Measurements from ENCODE around the gene RPS15.
"Not testable (repeated sequence)": the region's sequence is repeated elsewhere in the genome, so short reads cannot be mapped to it uniquely, and the experiment has no call there.

RPS15 gene

DNA sequence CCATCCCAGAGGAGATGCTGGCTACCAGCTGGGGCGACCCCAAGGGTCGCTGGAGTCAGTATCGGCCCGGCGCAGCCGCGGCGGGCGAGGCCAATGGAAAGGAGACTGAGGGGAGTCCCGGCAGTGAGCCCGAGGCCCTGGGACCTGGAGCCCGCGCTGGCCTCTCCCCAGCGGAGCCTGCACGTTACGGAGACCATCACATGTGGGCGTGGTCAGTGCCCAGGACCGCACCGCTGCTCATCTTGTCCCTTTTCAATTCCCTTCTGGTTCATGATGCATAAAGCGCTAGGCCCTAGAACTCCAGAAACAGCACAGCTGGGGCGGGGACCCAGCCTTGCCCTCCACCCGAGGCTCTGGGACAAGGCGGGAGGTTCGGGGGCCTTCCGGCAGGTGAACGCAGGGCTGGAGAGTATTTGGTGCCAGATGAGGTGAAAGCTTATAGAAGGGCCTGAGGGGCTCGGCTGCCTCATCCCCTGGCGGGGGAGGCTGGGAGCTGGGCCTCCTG lies 32.9 kb downstream of the RPS15 start:
- DNase-seq = no peak

GRCh38 chr19:1471515-1472160 lies 33.4 kb downstream of the RPS15 start:
- no peak for DNase-seq

- DNase-seq = no peak
These were observed 34.3 kb downstream of the RPS15 start for GRCh38 chr19:1472231-1473084.

GRCh38 chr19:1473085-1473851 lies 35.1 kb downstream of the RPS15 start:
- no peak for DNase-seq

GRCh38 chr19:1474011-1474764 lies 36.0 kb downstream of the RPS15 start:
- DNase-seq = no peak

DNA sequence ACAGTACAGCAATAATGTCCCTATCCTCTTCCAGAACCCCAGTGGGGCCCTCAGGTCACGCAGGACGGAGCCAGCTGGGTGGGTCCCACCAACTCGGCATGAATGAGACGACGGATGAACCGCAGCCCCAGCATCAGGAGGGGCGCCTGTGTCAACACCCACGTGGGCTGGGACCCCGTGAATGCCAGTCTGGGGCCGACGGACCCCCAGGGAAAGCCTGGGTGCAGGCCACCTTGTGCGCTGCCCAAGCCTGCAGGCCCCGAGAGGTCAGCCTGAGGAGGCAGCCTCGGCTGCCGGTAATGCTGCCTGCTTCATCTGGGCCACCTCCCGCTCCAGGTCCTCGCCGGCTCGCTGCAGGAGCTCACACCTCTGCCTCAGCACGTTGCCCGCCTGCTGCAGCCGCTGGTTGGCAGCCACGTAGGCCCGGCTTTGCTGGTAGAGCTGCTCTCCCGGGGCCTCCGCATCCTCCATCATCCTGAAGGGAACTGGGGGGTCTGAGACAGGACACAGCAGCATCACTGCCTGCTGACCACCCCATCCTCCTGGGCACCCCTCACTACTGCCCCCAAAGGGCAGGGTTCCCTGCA lies 36.7 kb downstream of the RPS15 start:
- no peak for DNase-seq

DNA sequence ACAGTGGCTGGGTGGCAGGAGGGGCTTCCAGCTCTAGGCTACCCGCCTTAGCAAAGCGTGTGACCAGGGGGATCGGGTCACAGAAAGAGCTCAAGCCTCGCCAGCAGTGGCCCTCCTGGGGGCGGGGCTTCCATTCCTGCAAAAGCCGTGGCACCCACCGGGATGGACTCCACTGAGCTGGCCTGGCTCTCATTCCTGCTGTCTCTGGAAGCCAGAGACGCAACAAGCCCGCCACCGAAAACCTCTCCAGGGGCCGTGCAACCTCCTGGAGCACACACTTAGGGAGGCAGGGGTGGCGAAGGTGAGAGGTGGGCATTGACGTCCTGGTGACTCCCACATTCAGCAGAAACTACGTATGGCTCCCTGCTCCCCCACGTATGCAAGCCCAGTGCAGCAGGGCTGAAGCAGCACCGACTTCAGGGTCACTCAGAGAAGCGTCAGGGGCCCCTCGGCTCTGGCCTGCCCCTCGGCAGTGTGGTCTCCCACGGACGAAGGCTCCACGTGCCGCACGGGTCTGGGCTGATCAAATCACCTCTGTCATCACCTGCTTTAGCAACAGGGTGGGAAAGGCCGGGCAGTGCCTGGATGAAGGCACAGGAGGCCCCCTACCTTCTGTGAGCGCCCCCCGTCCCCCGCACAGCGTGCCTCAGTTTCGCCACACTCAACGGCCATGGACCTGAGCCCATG lies 37.7 kb downstream of the RPS15 start:
- no peak for DNase-seq

DNA sequence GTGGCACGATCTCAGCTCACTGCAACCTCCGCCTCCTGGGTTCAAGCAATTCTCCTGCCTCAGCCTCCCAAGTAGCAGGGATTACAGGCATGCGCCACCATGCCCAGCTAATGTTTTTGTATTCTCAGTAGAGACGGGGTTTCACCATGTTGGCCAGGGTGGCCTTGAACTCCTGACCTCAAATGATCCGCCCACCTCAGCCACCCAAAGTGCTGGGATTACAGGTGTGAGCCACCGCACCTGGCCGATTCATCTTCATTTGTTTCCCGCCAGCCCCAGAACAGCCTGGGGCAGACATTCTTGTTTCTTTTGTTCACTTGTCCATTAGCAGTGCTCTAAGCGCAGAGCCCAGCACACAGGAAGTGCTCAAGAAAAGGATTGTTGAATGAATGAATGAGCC lies 38.9 kb downstream of the RPS15 start:
- not testable (repeated sequence) for DNase-seq

DNA sequence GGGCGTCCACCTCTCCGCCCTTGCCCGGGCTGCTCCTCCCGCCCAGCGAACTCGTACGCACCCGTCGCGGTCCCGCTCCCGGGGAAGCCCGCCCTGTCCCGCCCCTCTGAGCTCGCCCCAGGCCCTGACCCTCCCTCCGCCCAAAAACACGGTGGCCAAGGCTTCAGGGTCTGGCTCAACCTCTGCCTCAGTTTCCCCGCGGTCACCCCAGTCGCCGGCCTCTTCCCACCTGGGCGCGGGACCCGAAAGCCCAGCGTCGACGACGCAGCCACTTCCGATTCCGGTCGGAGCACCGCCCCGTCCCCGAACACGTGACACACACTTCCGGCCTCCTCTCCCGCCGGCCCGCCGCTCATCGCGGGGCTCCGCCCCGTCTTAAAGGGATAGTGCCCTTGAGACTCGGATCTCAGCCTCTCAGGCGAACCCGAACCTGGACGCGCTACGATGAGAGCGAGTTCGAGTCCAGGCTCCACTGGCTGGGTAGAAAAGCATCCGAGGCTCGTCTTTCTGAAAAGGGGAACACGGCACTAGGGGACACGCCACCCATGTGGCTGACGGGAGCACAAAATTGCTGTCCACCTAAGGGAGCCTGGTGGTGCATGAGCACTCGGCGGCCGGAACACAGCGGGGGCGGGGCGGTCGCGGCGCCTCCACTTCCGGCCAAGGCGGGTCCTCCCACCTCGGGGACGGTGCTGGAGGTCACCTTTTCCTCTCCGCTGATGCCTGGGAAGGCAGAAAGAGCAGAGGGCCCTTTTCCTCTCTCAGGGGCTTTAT lies 40.9 kb downstream of the RPS15 start, which contains the start of gene C19orf25:
Gene C19orf25, minus strand, starts transcription at position 282 of the 774 bp plus-strand sequence. CDS start 312 bp downstream, outside the sequence.
- DNase-seq = peak; percentile 86

DNA sequence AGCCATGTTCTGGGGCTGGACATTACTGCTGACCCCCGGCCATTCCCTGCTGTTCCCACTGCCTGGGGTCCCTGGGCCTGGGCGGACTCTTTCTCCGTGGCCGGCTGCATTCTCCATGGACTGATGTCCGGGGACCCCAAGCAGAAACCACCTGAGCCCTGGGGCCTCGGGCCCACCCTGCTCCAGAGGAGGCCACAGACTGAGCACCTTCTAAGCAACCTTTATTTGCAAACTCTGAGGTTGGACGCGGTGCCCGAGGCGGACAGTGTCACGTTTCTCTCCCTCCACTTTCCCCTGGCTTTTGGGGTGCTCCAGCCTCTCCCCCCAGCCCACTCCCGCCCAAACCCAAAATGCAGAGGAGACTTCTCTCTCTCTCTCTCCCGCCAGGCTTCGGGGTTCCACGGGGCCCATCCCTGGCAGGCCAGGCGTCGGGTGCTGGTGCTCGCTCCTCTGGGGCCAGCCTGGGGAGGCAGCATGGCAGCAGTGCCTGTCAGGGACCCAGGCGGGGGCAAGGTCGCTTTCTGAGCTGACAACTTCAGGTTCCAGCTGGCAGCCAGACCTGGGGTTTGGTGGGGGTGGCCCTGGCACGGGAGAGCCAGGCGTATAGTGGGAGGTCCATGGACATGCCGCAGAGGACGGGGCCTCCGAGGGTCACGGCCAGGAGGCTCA lies 43.2 kb downstream of the RPS15 start:
- DNase-seq = no peak

GRCh38 chr19:1481893-1482360 lies 43.7 kb downstream of the RPS15 start:
- no peak for DNase-seq

DNA sequence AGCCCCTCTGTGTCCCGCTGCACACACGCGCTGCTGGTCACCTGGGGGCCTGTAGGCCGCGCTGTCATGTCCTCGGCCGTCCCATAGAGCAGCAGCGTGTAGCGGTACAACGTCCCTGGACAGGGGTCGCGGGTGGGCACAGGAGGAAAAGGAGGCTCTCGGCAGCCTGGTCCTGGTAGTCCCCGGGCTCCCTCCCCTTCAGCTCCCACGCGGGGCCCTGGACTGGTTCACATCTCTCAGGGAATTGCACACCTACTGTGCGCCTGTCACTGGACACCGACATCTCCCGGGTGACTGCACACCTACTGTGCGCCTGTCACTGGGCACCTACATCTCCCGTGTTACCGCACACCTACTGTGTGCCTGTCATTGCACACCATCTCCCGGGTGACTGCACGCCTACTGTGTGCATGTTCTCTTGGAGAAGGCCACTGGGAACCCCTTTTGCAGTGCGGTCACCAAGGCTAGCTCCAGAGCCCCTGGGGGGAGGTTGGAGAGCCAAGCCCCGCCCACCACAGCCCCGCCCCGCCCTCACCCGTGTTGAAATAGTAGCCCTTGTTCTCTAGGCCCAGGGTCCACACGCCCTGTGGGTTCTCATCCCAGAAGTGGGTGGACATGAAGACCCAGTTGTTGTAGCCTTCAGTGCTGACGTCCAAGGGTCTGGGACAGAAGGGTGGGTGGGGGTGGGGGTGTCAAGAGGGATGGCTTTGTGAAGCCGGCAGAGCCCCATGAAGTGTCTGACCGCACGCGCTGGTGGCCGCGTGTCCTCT lies 44.4 kb downstream of the RPS15 start:
- no peak for DNase-seq

DNA sequence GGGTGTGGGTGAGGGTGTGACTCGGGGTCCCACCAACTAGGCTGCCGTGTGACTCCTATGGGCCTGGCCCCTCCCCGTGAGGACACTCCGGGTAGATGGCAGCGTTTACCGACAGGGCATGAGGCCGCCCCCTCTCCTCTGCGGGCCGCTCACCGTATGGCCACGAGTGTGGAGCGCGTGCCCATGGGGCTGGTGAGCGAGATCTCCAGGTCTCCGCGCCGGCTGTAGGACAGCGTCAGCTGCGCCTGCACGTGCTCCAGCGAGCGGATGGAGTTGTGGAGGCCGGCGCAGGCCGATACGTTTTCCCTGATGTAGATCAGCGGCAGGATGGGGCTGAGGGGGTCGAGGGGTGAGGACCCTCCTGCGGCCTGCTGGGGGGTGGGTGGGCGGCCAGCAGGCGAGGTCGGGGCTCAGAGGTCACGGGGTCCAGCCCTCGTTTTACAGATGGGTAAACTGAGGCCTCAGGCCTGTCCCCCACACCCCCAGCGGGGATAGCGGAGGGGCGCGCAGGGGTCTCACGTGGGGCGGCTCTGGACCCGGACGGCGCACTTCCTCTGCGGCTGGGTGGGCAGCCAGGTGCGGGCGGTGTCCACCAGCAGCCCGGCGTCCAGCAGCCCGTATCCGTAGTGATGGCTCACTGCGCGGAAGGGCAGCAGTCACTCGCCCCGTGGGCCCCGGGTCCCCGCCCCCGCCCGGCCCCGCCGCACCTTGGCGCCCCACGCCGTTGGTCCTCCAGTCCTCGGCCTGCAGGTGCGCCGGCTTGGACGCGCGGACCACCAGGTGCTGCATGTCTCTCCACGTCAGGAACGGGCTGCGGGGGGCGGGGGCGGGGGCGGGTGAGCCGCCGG lies 45.2 kb downstream of the RPS15 start:
- no peak for DNase-seq

GRCh38 chr19:1483979-1484428 lies 45.8 kb downstream of the RPS15 start:
- no peak for DNase-seq

GRCh38 chr19:1486720-1487575 lies 48.8 kb downstream of the RPS15 start:
- DNase-seq = no peak

DNA sequence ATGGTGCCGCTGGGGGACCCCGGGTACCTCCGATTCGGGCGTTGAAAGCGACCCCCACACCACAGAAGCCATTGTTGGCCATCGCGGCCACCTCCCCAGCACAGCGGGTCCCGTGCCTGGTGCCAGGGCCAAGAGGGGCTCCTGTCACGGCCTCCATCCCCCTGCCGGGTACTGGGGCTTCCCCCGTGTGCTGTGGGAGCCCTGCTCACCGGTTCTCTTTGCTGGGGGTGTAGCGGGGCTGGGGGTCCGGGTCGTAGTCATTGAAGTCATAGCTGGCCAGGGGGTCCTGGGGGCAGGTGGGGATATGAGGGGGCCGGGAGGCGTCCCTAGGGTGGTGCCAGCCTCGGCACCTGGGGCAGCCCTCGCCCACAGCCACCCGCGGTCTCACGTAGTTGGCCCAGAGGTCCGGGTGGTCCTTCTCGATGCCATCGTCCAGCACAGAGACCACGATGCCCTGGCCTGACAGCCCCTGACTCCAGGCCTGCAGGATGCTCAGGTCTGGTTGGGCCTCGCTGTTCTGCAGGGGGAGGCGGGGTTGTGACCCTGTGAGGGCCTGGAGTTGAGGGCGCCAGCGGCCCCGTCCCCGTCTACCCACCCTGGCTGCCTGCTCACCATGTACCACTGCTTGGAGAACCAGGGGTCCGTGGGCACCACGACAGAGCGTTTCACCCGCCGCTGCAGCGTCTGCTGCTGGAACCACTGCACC lies 49.5 kb downstream of the RPS15 start:
- DNase-seq = no peak
